ENCODE results near the gene FAM89B.

Gene FAM89B

GRCh38 chr11:65613091-65613928 is 41.0 kb downstream of the FAM89B start:
- DNase-seq = no peak

DNA sequence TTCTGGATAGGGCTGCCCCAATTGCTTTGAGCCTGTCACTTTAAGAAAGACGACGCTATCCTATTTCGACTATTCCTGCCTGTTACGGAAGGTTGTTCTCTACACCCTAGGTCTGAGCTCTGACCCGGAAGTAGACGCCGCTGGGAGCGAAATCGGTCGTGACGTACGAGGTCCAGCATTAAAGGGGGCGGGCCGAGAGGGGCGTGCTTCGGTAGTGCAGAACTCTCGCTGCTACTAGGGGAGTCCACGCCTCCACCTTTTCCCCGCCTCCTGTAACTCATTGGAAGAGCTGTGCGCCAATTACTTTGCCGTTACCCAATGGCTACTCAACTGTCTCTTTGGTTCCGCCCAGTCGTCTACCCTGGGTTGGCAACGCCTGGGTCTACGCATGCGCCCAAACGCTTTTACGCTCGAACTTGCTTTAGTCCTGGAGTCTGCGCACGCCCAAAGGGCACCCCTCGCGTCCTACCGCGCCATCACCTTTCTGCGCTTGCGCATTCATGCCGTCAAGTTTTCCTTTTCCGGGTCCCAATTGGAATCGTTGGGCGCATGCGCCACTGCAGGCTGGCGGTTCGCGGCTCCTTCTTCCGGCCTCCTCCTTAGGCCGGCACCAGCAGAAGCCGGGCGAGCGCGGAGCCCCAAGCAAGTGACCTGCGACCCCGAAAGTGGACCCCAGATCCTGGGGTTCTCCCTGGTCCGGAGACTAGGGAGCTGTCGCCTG is 43.1 kb downstream of the FAM89B start, which contains the start of gene PCNX3:
Gene PCNX3 (plus strand): TSS at position 548 of the 721 bp plus-strand sequence. CDS start 536 bp downstream, outside the sequence.
- DNase-seq = peak; percentile 100

DNA sequence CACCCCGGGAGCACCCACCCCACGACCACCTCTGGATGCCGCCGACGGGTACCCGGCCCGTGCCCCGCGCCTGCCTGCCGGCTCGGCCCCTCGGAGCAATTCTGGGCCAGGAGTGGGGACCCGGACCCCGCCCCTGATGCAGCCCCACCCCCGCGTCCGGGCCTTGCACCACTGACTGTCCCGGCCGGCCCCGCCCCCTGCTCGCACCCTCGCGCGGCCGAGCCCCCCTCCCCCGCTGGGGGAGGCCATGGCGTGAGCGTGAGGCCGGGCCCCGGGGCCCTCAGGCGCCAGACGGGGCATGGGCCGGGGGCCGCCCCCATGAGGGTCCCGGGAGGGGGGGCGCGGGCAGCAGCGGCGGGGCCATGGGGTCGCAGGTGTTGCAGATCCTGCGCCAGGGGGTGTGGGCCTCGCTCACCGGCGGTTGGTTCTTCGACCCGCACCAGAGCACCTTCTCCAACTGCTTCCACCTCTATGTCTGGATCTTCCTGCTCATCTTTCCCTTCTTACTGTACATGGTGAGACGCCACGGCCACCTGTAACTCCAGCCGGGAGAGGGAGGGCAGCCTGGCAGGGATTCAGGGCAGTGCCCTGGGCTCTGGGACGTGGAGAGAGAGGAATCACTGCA is 43.7 kb downstream of the FAM89B start:
- DNase-seq = peak; percentile 74

DNA sequence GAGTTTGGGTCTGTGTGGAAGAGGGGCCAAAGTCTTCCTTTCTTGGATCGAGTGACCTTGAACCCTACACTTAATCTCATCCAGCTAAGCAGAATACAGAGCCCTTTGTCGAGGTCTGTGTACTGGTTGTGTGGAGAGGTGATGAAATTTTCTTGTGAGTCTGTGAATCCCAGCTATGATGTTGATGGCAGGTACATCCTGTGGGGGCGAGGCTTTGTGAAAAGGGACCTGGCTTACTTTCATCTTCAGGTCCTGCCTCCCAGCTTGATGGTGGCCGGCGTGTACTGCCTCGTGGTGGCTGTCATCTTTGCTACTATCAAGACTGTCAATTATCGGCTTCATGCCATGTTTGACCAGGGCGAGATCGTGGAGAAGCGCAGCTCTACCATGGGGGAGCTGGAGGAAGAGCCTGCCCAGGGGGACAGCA is 44.2 kb downstream of the FAM89B start:
- DNase-seq = no peak

DNA sequence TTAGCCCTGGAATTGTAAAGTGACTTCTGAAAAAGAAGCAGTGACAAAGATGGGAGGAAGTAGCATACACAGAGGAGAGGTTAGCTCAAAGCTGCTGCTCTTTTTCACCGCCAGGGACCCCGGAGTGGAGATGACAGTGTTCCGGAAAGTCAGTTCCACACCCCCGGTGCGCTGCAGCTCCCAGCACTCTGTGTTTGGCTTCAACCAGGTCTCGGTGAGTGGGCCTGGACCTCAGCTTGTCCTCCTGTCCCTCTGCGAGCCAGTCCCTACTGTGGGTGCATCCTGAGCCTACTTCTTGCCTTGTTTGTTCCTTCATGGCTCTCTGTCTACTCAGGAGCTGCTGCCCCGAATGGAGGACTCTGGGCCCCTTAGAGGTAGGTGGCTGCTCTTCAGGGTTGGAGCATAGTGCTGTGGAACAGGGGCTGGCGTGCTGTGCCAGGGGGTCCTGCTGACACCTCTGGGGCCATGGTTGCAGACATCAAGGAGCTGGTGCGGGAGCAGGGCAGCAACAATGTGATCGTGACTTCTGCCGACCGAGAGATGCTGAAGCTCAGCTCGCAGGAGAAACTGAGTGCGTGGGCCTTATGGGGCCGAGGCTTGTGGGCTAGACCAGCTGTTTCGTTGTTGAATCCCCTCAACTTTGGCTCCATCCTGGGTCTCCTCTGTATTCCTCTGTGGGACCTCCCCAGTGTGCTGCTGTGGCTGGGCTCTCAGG is 45.0 kb downstream of the FAM89B start:
- no peak for DNase-seq

DNA sequence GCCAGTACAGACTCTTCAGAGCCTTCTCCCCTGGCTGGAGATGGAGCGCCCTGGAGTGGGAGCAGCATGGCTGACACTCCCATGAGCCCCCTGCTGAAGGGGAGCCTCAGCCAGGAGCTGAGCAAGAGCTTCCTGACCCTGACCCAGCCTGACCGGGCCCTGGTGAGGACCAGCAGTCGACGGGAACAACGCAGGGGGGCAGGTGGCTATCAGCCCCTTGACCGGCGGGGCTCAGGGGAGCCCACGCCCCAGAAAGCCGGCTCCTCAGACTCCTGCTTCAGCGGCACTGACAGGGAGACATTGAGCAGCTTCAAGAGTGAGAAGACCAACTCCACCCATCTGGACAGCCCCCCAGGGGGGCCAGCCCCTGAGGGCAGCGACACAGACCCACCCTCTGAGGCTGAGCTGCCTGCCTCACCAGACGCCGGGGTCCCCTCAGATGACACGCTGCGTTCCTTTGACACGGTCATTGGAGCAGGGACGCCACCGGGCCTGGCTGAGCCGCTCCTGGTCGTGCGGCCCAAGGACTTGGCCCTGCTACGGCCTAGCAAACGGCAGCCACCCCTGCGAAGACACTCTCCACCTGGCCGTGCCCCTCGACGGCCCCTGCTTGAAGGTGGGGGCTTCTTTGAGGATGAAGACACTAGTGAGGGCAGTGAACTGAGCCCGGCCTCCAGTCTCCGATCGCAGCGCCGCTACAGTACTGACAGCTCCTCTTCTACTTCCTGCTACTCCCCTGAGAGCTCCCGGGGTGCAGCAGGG is 45.8 kb downstream of the FAM89B start:
- no peak for DNase-seq

DNA sequence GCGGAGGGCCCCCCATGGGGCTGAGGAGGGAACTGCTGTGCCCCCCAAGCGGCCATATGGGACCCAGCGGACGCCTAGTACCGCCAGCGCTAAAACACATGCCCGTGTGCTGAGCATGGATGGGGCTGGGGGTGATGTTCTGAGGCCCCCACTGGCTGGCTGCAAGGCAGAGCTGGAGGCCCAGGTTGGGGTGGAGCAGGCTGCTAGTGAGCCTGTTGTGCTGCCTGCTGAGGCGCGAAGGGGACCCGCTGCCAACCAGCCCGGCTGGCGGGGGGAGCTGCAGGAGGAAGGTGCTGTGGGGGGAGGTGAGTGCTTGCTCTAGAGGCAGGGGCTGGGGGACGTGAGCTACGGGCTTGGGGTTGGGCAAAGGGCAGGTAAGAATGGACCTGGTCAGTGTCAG is 46.4 kb downstream of the FAM89B start:
- no peak for DNase-seq

DNA sequence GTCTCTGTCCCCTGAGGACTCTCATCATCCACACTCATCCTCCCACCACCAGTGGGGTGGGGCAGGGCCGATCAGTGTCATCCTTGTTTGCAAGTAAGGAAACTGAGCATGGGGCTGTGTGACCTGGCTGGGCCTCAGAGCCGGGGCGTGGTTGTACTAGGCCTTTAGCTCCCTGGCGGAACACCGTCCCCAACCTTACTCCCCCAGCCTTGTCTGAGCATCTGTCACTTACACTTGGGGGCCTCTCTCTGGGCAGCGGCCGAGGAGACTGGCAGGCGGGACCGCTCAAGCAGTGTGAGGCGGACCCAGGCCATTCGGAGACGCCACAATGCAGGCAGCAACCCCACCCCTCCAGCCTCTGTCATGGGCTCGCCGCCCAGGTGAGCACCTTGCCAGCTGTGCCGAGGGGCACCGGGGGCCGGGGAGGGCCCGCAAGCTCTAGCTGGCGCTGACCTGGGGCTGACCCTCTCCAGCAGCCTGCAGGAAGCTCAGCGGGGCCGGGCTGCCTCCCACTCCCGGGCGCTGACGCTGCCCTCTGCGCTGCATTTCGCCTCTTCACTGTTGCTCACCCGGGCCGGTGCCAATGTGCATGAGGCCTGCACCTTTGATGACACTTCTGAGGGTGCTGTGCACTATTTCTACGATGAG is 47.1 kb downstream of the FAM89B start:
- DNase-seq = no peak

GRCh38 chr11:65620666-65621065 is 48.3 kb downstream of the FAM89B start:
- no peak for DNase-seq

DNA sequence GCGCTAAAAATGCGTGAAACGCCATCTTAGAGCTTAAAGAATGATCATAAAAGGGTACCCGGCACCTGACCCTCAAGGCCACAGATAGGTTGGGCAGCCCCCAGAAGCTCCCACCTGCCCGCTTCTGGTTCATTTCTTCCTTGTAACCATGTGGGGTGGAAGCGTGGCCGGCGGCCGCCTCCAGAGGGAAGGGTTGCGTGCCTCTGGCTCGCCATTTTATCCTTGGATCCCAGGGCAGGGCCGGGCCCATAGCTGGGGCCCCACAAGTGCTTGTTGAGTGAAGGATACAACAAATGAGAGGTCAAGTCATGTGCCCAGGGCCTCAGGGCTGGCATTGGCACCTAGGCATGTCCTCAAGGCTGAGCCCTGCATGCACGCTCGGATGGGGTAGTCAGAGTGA is 49.1 kb downstream of the FAM89B start:
- DNase-seq = no peak

DNA sequence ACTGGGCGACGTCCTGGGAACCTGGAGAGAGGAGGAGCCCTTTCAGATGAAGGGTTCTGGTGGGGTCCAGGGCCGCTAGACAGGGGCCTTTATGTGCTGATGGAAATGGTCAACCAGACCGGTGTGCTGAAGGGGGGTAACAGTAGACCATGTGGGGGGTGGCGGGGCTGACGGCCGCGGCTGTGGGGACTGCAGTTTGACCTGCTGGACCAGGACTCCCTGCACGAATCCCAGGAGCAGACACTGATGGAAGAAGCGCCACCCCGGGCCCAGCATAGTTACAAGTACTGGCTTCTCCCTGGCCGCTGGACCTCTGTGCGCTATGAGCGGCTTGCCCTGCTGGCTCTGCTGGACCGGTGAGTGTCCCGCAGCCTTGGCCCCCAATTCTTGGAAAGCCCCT is 49.7 kb downstream of the FAM89B start:
- DNase-seq = no peak

- no peak for DNase-seq
These were observed 50.8 kb downstream of the FAM89B start for GRCh38 chr11:65623177-65623576.
